Measurements from ENCODE around the gene NLK.
"Not testable (repeated sequence)": the region's sequence is repeated elsewhere in the genome, so short reads cannot be mapped to it uniquely, and the experiment has no call there.

Gene NLK

GRCh38 chr17:28201315-28201714 is 158.8 kb downstream of the NLK start:
- no peak for DNase-seq

GRCh38 chr17:28204244-28204643 is 161.8 kb downstream of the NLK start:
- no peak for DNase-seq

GRCh38 chr17:28204751-28205150 is 162.3 kb downstream of the NLK start:
- DNase-seq = peak; percentile 62

GRCh38 chr17:28206292-28206691 is 163.8 kb downstream of the NLK start:
- DNase-seq = no peak

GRCh38 chr17:28211811-28212210 is 169.3 kb downstream of the NLK start:
- DNase-seq = no peak

GRCh38 chr17:28213578-28213977 is 171.1 kb downstream of the NLK start:
- DNase-seq = not testable (repeated sequence)

- no peak for DNase-seq
These were observed 173.6 kb downstream of the NLK start for GRCh38 chr17:28216052-28216451.

GRCh38 chr17:28216528-28216927 is 174.1 kb downstream of the NLK start:
- DNase-seq = peak; percentile 51

GRCh38 chr17:28219771-28220170 is 177.3 kb downstream of the NLK start:
- no peak for DNase-seq

- no peak for DNase-seq
These were observed 179.4 kb downstream of the NLK start for GRCh38 chr17:28221751-28222414.

GRCh38 chr17:28225271-28225670 is 182.8 kb downstream of the NLK start:
- DNase-seq = no peak

GRCh38 chr17:28225867-28226266 is 183.4 kb downstream of the NLK start:
- DNase-seq = no peak

- no peak for DNase-seq
These were observed 184.3 kb downstream of the NLK start for GRCh38 chr17:28226563-28227315.

GRCh38 chr17:28227316-28228108 is 185.0 kb downstream of the NLK start:
- DNase-seq = peak; percentile 39

GRCh38 chr17:28228109-28228840 is 185.8 kb downstream of the NLK start:
- no peak for DNase-seq

GRCh38 chr17:28228986-28229729 is 186.7 kb downstream of the NLK start:
- no peak for DNase-seq

GRCh38 chr17:28230011-28230410 is 187.5 kb downstream of the NLK start:
- no peak for DNase-seq

- not testable (repeated sequence) for DNase-seq
These were observed 188.1 kb downstream of the NLK start for GRCh38 chr17:28230607-28231006.

- DNase-seq = not testable (repeated sequence)
These were observed 189.1 kb downstream of the NLK start for GRCh38 chr17:28231624-28232023.

GRCh38 chr17:28232966-28233870 is 190.7 kb downstream of the NLK start:
- not testable (repeated sequence) for DNase-seq
